Tongue (tissue), 2 donors: ENCODE results near the gene SLC6A3. TPM values are rescaled to one million over a fixed set of nuclear protein-coding genes. Genes with fewer than 3 reads are reported as not detected.
"Not testable (repeated sequence)": the region's sequence is repeated elsewhere in the genome, so short reads cannot be mapped to it uniquely, and the experiment has no call there.

Source experiments
- DNase-seq: peaks from one replicate; pipeline ENCODE4 v3.0.0-alpha.2; 2015
- total RNA-seq: library from RNA; depleted of rRNA; stranded (reverse); fragments of >200 nt; gene quantifications from one replicate; pipeline ENCODE4 v1.2.3, GENCODE V29; 2014

The SLC6A3 gene
- total RNA-seq, 1 donor from 2014 or later, result 0.10 TPM

- DNase-seq, result no peak
Measured at GRCh38 chr5:1439388-1440097, 5.7 kb downstream of the SLC6A3 start.

- no peak for DNase-seq
Measured at GRCh38 chr5:1438871-1439270, 6.4 kb downstream of the SLC6A3 start.

GRCh38 chr5:1437876-1438559 lies 7.2 kb downstream of the SLC6A3 start:
- DNase-seq, result no peak

GRCh38 chr5:1437226-1437829 lies 7.9 kb downstream of the SLC6A3 start:
- no peak for DNase-seq

GRCh38 chr5:1436681-1437080 lies 8.6 kb downstream of the SLC6A3 start:
- no peak for DNase-seq

GRCh38 chr5:1436036-1436435 lies 9.2 kb downstream of the SLC6A3 start:
- DNase-seq, result no peak

GRCh38 chr5:1435369-1435768 lies 9.9 kb downstream of the SLC6A3 start:
- no peak for DNase-seq

GRCh38 chr5:1432296-1432695 lies 12.9 kb downstream of the SLC6A3 start:
- no peak for DNase-seq

GRCh38 chr5:1431896-1432295 lies 13.3 kb downstream of the SLC6A3 start:
- DNase-seq, result no peak

- DNase-seq, result no peak
Measured at GRCh38 chr5:1431021-1431811, 14.0 kb downstream of the SLC6A3 start.

GRCh38 chr5:1430121-1430795 lies 15.0 kb downstream of the SLC6A3 start:
- DNase-seq, result no peak

GRCh38 chr5:1429496-1429895 lies 15.7 kb downstream of the SLC6A3 start:
- no peak for DNase-seq

- no peak for DNase-seq
Measured at GRCh38 chr5:1429066-1429465, 16.2 kb downstream of the SLC6A3 start.

- DNase-seq, result no peak
Measured at GRCh38 chr5:1428107-1428506, 17.1 kb downstream of the SLC6A3 start.

- DNase-seq, result no peak
Measured at GRCh38 chr5:1424716-1425115, 20.5 kb downstream of the SLC6A3 start.

- DNase-seq, result no peak
Measured at GRCh38 chr5:1423901-1424603, 21.2 kb downstream of the SLC6A3 start.

GRCh38 chr5:1422522-1422921 lies 22.7 kb downstream of the SLC6A3 start:
- not testable (repeated sequence) for DNase-seq

- no peak for DNase-seq
Measured at GRCh38 chr5:1421521-1422341, 23.5 kb downstream of the SLC6A3 start.

- DNase-seq, result peak; percentile 38
Measured at GRCh38 chr5:1420211-1421195, 24.7 kb downstream of the SLC6A3 start.
